HL-60/S4 (cell line): ENCODE measurements around the gene CNTNAP4.

ENCODE experiments used
- in situ Hi-C: fragments of 300-500 bp; cut with MboI; formaldehyde crosslinking; loops from 2 replicates; pipeline ENCODE4 v1.14.3; 2022; ENCODE audit warnings: low sequenced_read_pairs

Gene CNTNAP4

GRCh38 chr16:76484020-76484419, 206.8 kb downstream of the CNTNAP4 start:
- in situ Hi-C loops, result no loop called here

DNA sequence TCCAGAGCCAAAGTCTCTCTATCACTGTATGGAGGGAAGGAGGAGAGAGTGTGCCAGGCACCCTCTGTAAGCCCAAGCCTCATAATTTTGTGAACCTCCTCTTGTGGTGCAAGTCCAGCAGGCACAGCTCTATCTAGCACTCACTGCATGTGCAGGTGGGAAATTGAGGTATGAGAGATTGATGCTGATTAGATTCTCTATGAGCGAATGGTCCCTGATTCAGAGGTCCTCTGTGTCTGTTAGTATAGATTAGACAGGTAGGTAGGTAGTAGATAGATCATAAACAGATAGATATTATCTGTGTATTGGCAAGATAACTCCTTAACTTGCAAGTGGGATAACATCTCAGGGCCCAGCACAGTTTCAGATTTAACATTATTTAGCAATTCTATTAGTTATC, 209.5 kb downstream of the CNTNAP4 start:
- in situ Hi-C loops, result no loop called here

GRCh38 chr16:76487411-76488064, 210.3 kb downstream of the CNTNAP4 start:
- in situ Hi-C loops, result no loop called here

DNA sequence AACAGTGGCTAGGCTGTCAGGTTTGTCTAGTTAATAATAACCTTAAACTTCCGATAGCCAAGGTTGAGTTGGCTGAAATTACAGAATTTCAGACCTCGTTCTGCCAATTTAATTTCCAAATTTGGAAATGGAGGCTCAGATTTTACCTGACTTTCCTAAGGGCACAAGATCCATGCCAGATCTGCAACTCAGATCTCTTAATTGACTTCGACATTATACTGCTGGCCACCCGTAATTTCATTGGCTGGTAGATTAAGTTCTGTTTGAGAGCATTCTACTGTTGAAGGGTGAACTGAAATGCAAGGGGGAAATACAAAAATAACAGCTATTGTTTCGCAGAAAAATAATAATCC, 210.8 kb downstream of the CNTNAP4 start:
- in situ Hi-C loops, result no loop called here

DNA sequence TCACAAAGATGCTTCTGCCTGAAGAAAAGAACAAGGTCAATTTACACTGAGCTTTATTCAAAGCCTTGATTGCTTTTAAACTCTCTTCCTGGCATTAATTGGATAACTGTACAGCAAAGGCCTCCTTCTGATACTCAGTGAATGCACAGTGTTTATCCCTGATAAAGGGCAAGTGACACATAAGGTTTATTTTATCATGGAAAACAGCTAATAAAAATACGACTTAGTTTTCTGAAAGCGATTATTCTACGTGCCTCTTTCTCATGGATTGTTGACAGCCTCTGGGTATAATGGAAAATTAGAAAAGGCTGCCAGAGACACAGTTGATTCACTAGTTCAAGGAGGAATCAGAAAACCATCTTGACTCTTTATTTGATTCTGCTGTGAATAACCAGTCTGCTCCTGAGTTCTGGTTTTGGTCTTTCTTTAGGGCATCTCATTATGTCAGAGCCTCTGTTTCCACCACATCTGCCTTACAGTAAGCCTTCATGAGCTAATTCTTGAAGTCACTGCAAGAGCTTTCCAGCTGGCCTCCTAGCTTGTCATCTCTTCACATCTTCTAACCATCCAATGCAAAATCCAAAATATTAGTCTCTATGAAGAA, 212.9 kb downstream of the CNTNAP4 start:
- in situ Hi-C loops, result no loop called here

DNA sequence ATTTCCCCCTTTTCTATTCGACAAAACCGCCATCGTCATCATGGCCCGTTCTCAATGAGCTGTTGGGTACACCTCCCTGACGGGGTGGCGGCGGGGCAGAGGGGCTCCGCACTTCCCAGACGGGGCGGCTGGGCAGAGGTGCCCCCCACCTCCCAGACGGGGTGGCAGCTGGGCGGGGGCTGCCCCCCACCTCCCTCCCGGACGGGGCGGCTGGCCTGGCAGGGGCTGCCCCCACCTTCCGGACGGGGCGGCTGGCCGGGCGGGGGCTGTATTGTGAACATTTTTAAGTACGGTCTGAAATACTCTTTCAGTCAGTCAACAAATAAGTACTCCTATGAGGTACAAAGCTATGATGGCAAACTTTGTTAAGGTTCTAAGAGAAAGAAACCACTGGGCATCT, 222.8 kb downstream of the CNTNAP4 start:
- in situ Hi-C loops, result no loop called here

- in situ Hi-C loops, result no loop called here
These were observed 224.9 kb downstream of the CNTNAP4 start for GRCh38 chr16:76502063-76502462.

DNA sequence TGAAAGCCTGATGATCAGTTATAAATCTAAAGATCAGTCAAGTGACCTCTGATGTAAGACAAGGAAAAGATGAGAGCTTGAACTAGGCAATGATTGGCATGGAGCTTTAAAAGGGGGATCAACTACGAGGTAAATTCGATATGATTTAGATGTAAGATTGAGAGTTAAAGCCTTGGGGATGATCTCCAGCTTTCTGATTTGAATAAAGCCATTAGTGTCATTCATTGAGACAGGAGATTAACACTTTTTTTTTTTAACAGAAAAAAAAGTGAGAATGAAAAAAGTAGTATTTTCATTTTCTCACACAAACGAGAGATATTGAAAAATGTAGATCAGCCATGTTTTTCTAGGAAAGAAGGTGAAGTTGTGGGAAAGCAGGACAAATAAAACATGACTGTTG, 225.4 kb downstream of the CNTNAP4 start:
- in situ Hi-C loops, result no loop called here

- in situ Hi-C loops, result no loop called here
These were observed 225.9 kb downstream of the CNTNAP4 start for GRCh38 chr16:76503091-76503490.

- in situ Hi-C loops, result no loop called here
These were observed 234.0 kb downstream of the CNTNAP4 start for GRCh38 chr16:76511203-76511602.

DNA sequence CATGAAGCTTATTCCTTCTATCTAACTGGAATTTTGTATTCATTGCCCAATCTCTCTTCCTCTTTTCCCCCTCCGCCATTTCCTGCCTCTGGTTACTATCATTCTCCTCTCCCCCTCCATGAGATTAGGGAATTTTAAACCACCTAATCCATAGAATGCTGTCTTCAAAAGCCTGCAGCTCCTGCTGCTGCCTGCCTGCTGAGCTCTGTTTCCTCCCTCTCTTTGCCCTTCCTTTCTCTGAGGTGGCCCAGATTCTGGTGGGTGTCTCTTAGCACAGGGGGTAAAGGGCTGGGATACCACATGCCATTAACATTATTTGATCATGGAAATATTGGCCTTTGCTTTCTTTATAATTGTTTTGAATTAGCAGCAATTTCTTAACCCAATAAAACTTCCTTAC, 241.6 kb downstream of the CNTNAP4 start:
- in situ Hi-C loops, result no loop called here

- in situ Hi-C loops, result no loop called here
These were observed 247.2 kb downstream of the CNTNAP4 start for GRCh38 chr16:76524356-76524755.

DNA sequence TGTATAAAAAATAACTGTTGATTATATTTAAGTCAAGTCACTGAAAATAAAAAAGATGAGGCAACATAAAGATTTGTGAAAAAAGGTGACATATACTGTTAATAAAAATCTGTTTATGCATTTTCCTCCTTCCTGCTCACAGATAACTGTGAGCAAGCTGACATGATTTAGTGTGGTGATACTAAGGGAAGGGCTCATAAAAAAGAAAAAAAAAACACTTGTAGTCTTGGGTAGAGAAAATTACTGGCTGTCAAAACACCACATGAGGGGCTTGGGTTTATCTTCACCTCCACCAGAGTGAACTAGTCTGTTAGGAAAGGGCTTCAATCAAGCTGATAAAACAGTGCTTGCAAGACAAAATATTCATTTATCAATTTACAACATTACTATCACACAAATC, 247.6 kb downstream of the CNTNAP4 start:
- in situ Hi-C loops, result no loop called here

GRCh38 chr16:76527244-76527643, 250.0 kb downstream of the CNTNAP4 start:
- in situ Hi-C loops, result no loop called here

GRCh38 chr16:76529120-76529519, 251.9 kb downstream of the CNTNAP4 start:
- in situ Hi-C loops, result no loop called here

DNA sequence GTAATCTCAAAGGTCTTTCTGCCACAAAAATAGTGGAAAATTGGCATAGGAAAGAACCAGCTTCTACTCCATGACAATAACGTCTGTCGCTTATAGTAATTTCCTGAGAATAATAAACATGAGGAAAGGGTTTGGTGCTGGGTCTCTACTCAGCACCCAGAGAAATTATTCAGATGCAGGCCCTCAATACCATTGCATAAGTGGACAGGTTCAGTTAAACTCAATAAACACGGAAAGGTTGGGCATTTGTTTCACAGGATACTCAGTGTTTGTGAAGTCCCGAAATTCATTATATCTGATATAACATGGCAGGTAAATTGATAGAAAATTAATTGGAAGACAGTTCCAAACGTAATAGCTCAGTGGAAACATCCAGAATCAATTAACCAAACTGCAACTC, 254.0 kb downstream of the CNTNAP4 start:
- in situ Hi-C loops, result no loop called here

GRCh38 chr16:76532188-76532973, 255.2 kb downstream of the CNTNAP4 start:
- in situ Hi-C loops, result no loop called here

- in situ Hi-C loops, result no loop called here
These were observed 262.4 kb downstream of the CNTNAP4 start for GRCh38 chr16:76539609-76540008.

GRCh38 chr16:76541070-76541469, 263.9 kb downstream of the CNTNAP4 start:
- in situ Hi-C loops, result no loop called here

GRCh38 chr16:76565542-76565941, 288.3 kb downstream of the CNTNAP4 start:
- in situ Hi-C loops, result no loop called here

DNA sequence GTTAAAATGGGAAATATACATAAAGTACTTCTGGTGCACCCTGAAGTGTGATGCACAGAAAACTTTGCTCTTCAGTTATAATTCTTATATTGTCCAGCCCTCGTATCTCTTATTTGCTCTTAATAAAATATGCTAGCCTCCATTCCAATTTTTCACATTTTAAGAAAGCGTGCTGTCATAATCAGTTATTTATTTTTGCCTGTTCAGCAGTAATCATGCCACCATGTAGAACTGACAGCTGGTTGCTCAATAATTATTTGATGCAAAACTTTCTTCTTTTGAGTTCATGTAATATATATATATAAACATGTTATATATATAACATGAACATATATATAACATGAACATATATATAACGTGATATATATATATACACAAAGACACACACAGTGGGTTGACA, 294.6 kb downstream of the CNTNAP4 start:
- in situ Hi-C loops, result no loop called here

- in situ Hi-C loops, result no loop called here
These were observed 296.1 kb downstream of the CNTNAP4 start for GRCh38 chr16:76573281-76573680.
